Measurements from ENCODE around the gene NEMP1.

DNA sequence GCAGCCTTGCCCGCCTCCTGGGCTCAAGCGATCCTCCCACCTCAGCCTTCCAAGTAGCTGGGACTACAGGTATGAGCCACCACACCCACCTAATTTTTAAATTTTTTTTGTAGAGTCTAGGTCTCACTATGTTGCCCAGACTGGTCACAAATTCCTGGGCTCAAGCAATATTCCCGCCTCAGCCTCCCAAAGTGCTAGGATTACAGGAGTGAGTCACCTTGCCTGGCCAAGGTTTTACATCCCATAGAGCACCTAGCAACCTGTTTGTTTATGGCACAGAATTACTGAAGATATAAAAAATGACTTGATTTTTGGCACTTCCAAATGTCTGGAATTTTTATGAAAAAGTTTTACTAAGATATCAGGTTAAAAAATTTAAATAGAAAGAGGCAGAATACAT lies 45.2 kb downstream of the NEMP1 start:
- TF ChIP-seq CTCF (conservative IDR thresholded peaks at IDR 0.05 in 1 of 2, IDR thresholded peaks at IDR 0.05 in 1 of 2; ENCODE audit: low read depth in 1 of 2, low read length in 2 of 2): no peak
- no peak for TF ChIP-seq EZH2 (IDR thresholded peaks at IDR 0.05; ENCODE audit: low read length, missing control alignments)

Measured in fibroblast of lung (primary cell).